A673 (cell line): ENCODE results near the gene ARHGAP15. TPM values are rescaled to one million over a fixed set of nuclear protein-coding genes. Genes with fewer than 3 reads are reported as not detected.

ENCODE experiments used
- BruUV-seq: library from RNA; stranded (reverse); fragments of 400-500 nt; replicated peaks from 2 replicates; lab custom pipeline; 2021; lab: Mats Ljungman, UMichigan
- CTCF ChIA-PET: fragments of 300-600 bp; sonication (Branson Sonifier 250); formaldehyde crosslinking; loops from one replicate; lab custom pipeline; 2022; ENCODE audit warnings: antibody characterized with exemption; lab: Charles Lee
- POLR2A ChIA-PET: fragments of 300-600 bp; sonication (Branson Sonifier 250); formaldehyde crosslinking; loops from one replicate; lab custom pipeline; 2022; ENCODE audit warnings: antibody characterized with exemption; ENCODE audit not compliant: low non-redundant PET; lab: Charles Lee
- DNase-seq: peaks from one replicate; pipeline ENCODE4 v3.0.0-alpha.2; 2015; ENCODE audit warnings: low spot score
- H3K27ac ChIP-seq: fragments of 200-600 bp; sonication (generic); 2 replicates; pipeline ENCODE4 v1.5.1; 2016; ENCODE audit warnings: mixed run types, low read depth, mild to moderate bottlenecking, mixed read lengths, antibody characterized with exemption, low read length; ENCODE audit not compliant: poor library complexity, severe bottlenecking
- H3K27me3 ChIP-seq: fragments of 200-600 bp; sonication (generic); replicated peaks from 2 replicates; pipeline ENCODE4 v1.6.1; 2017; ENCODE audit warnings: mixed run types, low read depth, mild to moderate bottlenecking, mixed read lengths, antibody characterized with exemption, low read length; ENCODE audit not compliant: insufficient read depth, poor library complexity
- H3K36me3 ChIP-seq: fragments of 200-600 bp; sonication (generic); 2 replicates; pipeline ENCODE4 v1.6.1; 2016; ENCODE audit warnings: mixed run types, mild to moderate bottlenecking, mixed read lengths, antibody characterized with exemption, low read length; ENCODE audit not compliant: insufficient read depth, poor library complexity, severe bottlenecking
- H3K4me1 ChIP-seq: fragments of 200-600 bp; sonication (generic); 2 replicates; pipeline ENCODE4 v1.6.1; 2017; ENCODE audit warnings: mixed run types, mild to moderate bottlenecking, mixed read lengths, antibody characterized with exemption, low read length; ENCODE audit not compliant: insufficient read depth, poor library complexity, severe bottlenecking
- H3K4me3 ChIP-seq: fragments of 200-600 bp; sonication (generic); 2 replicates; pipeline ENCODE4 v1.5.1; 2016; ENCODE audit warnings: low read depth, mixed run types, mild to moderate bottlenecking, mixed read lengths, low read length; ENCODE audit not compliant: poor library complexity, severe bottlenecking
- H3K9me3 ChIP-seq: fragments of 200-600 bp; sonication (generic); 2 replicates; pipeline ENCODE4 v1.6.1; 2016; ENCODE audit warnings: mixed run types, low read depth, mild to moderate bottlenecking, mixed read lengths, antibody characterized with exemption, low read length; ENCODE audit not compliant: poor library complexity, severe bottlenecking
- CTCF ChIP-seq: fragments of 300-800, 200-600 bp; sonication (generic); conservative IDR thresholded peaks from 2 replicates; pipeline ENCODE4 v1.5.1; 2017; ENCODE audit warnings: low read depth, mild to moderate bottlenecking, antibody characterized with exemption, low read length, moderate library complexity, mixed read lengths
- EZH2 ChIP-seq: fragments of 200-600 bp; sonication (generic); IDR thresholded peaks from 2 replicates; pipeline ENCODE4 v1.6.1; 2017; ENCODE audit warnings: borderline replicate concordance, low read depth, mild to moderate bottlenecking, mixed read lengths, antibody characterized with exemption, low read length; ENCODE audit not compliant: poor library complexity, severe bottlenecking
- intact Hi-C: fragments of 100-400 bp; cut with micrococcal nuclease; formaldehyde crosslinking; loops from one replicate; pipeline ENCODE4 v1.10.0; 2022; ENCODE audit not compliant: unreplicated experiment
- total RNA-seq: library from RNA; stranded (reverse); gene quantifications from 2 replicates; pipeline ENCODE4 v1.2.3, GENCODE V29; 2021

The ARHGAP15 gene
- total RNA-seq, 1 experiment from 2014 or later = not detected

GRCh38 chr2:143728498-143728897 lies 599.3 kb downstream of the ARHGAP15 start:
- no TSS peak for BruUV-seq
- intact Hi-C loops = no loop called here
- CTCF ChIA-PET = no interaction called here

GRCh38 chr2:143729296-143729814 lies 600.1 kb downstream of the ARHGAP15 start:
- no peak overlapping the region for H3K4me3 ChIP-seq
- no peak for DNase-seq
- intact Hi-C loops = no loop called here
- BruUV-seq = no TSS peak
- H3K27ac ChIP-seq = no peak overlapping the region
- H3K27me3 ChIP-seq = no peaks in the 10 kb centered on the region
- CTCF ChIA-PET = no interaction called here
- POLR2A ChIA-PET = no interaction called here
- no peaks in the 10 kb centered on the region for H3K36me3 ChIP-seq
- no peaks in the 10 kb centered on the region for H3K9me3 ChIP-seq
- TF ChIP-seq CTCF = no peak
- TF ChIP-seq EZH2 = no peak
- no peaks in the 10 kb centered on the region for H3K4me1 ChIP-seq

More at GRCh38 chr2:143728498-143728897, 599.3 kb downstream of the ARHGAP15 start:
- DNase-seq = no peak
- Histone ChIP-seq H3K9me3 (no peaks in the 10 kb centered on the region), H3K36me3 (no peaks in the 10 kb centered on the region), H3K4me3 (no peak overlapping the region), H3K4me1 (no peaks in the 10 kb centered on the region), H3K27ac (no peak overlapping the region), H3K27me3 (no peaks in the 10 kb centered on the region)
- POLR2A ChIA-PET = no interaction called here
- TF ChIP-seq CTCF (no peak), EZH2 (no peak)

GRCh38 chr2:143730155-143730952 lies 601.1 kb downstream of the ARHGAP15 start:
- no peak for DNase-seq
- CTCF ChIA-PET = no interaction called here
- H3K4me1 ChIP-seq = no peaks in the 10 kb centered on the region
- POLR2A ChIA-PET = no interaction called here
- intact Hi-C loops = no loop called here
- no peak for TF ChIP-seq CTCF
- no peak for TF ChIP-seq EZH2
- H3K4me3 ChIP-seq = no peak overlapping the region
- H3K27ac ChIP-seq = no peak overlapping the region
- H3K27me3 ChIP-seq = no peaks in the 10 kb centered on the region
- no TSS peak for BruUV-seq
- H3K9me3 ChIP-seq = no peaks in the 10 kb centered on the region
- H3K36me3 ChIP-seq = no peaks in the 10 kb centered on the region
